ENCODE data around the gene ENTR1.

ENTR1 gene

GRCh38 chr9:136364942-136365774, 45.3 kb downstream of the ENTR1 start:
- Histone ChIP-seq H3K9ac (no peak overlapping the region), H3K79me2 (no peaks in the 10 kb centered on the region), H3K4me3 (ENCODE audit: low read depth, low read length) (no peak overlapping the region), H3K27me3 (ENCODE audit: control insufficient read depth, insufficient read depth, low read length) (no peaks in the 10 kb centered on the region), H3K4me2 (ENCODE audit: low read length) (no peak overlapping the region), H3K27ac (no peak overlapping the region), H3K4me1 (peaks cover 3% of the 10 kb centered on the region), H3K9me3 (ENCODE audit: control insufficient read depth, low read length) (no peaks in the 10 kb centered on the region), H2AFZ (no peak overlapping the region), H3K36me3 (ENCODE audit: control insufficient read depth, insufficient read depth, low read length) (no peaks in the 10 kb centered on the region)
- TF ChIP-seq, protein P1, sequence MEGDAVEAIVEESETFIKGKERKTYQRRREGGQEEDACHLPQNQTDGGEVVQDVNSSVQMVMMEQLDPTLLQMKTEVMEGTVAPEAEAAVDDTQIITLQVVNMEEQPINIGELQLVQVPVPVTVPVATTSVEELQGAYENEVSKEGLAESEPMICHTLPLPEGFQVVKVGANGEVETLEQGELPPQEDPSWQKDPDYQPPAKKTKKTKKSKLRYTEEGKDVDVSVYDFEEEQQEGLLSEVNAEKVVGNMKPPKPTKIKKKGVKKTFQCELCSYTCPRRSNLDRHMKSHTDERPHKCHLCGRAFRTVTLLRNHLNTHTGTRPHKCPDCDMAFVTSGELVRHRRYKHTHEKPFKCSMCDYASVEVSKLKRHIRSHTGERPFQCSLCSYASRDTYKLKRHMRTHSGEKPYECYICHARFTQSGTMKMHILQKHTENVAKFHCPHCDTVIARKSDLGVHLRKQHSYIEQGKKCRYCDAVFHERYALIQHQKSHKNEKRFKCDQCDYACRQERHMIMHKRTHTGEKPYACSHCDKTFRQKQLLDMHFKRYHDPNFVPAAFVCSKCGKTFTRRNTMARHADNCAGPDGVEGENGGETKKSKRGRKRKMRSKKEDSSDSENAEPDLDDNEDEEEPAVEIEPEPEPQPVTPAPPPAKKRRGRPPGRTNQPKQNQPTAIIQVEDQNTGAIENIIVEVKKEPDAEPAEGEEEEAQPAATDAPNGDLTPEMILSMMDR (IDR thresholded peaks at IDR 0.05) = no peak

- Histone ChIP-seq H3K27ac (no peak overlapping the region), H3K79me2 (no peaks in the 10 kb centered on the region), H3K4me2 (ENCODE audit: low read length) (peak overlapping the region; percentile 57), H3K4me3 (ENCODE audit: low read depth, low read length) (no peak overlapping the region), H3K36me3 (ENCODE audit: control insufficient read depth, insufficient read depth, low read length) (no peaks in the 10 kb centered on the region), H3K9me3 (ENCODE audit: control insufficient read depth, low read length) (no peaks in the 10 kb centered on the region), H3K27me3 (ENCODE audit: control insufficient read depth, insufficient read depth, low read length) (no peaks in the 10 kb centered on the region), H3K9ac (no peak overlapping the region), H2AFZ (no peak overlapping the region), H3K4me1 (peaks cover 3% of the 10 kb centered on the region)
- TF ChIP-seq, protein P1 (IDR thresholded peaks at IDR 0.05) = no peak
Measured at GRCh38 chr9:136363949-136364748, 46.3 kb downstream of the ENTR1 start.

- TF ChIP-seq, protein P1 (IDR thresholded peaks at IDR 0.05) = peak; percentile 92
- H2AFZ ChIP-seq = peak within 1 kb of the TSS; percentile 66
- peaks cover 3% of the 10 kb centered on the region for H3K4me1 ChIP-seq
- H3K27ac ChIP-seq = peak within 1 kb of the TSS; percentile 62
- H3K36me3 ChIP-seq (ENCODE audit: control insufficient read depth, insufficient read depth, low read length) = no peaks in the 10 kb centered on the region
- no peaks in the 10 kb centered on the region for H3K27me3 ChIP-seq (ENCODE audit: control insufficient read depth, insufficient read depth, low read length)
- no peaks in the 10 kb centered on the region for H3K9me3 ChIP-seq (ENCODE audit: control insufficient read depth, low read length)
- no peak within 1 kb of the TSS for H3K9ac ChIP-seq
- peak within 1 kb of the TSS; percentile 77 for H3K4me2 ChIP-seq (ENCODE audit: low read length)
- peak within 1 kb of the TSS; percentile 65 for H3K4me3 ChIP-seq (ENCODE audit: low read depth, low read length)
- H3K79me2 ChIP-seq = no peaks in the 10 kb centered on the region
Measured at GRCh38 chr9:136363106-136363948, 47.1 kb downstream of the ENTR1 start, which contains the start of gene DNLZ. TSS of gene DNLZ (minus strand) at chr9:136363744. CDS start at chr9:136363714, 30 bp downstream.

DNA sequence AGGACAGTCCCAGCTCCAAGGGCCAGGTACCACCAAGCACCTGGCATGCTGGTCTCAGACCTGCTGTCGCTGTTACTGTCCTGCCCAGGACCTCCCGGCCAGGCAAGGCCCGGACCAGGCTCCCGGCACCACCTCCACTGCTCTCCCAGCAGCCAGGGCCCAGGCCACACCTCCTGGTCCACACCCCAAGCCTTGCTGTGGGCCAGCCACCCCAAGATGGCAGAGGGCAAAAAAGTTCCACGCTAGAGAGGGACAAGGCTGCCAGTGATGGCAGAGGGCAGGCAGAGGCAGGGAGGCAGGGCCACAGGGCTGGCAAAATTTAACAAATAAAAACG, 48.0 kb downstream of the ENTR1 start:
- Histone ChIP-seq H3K27ac (no peak overlapping the region), H2AFZ (no peak overlapping the region), H3K9ac (no peak overlapping the region), H3K79me2 (no peaks in the 10 kb centered on the region), H3K4me1 (peaks cover 3% of the 10 kb centered on the region), H3K9me3 (ENCODE audit: control insufficient read depth, low read length) (no peaks in the 10 kb centered on the region), H3K27me3 (ENCODE audit: control insufficient read depth, insufficient read depth, low read length) (no peaks in the 10 kb centered on the region), H3K4me2 (ENCODE audit: low read length) (no peak overlapping the region), H3K36me3 (ENCODE audit: control insufficient read depth, insufficient read depth, low read length) (no peaks in the 10 kb centered on the region), H3K4me3 (ENCODE audit: low read depth, low read length) (peak overlapping the region; percentile 31)
- TF ChIP-seq, protein P1 (IDR thresholded peaks at IDR 0.05) = no peak
